Measurements from ENCODE around the gene PTER.

Gene PTER

DNA sequence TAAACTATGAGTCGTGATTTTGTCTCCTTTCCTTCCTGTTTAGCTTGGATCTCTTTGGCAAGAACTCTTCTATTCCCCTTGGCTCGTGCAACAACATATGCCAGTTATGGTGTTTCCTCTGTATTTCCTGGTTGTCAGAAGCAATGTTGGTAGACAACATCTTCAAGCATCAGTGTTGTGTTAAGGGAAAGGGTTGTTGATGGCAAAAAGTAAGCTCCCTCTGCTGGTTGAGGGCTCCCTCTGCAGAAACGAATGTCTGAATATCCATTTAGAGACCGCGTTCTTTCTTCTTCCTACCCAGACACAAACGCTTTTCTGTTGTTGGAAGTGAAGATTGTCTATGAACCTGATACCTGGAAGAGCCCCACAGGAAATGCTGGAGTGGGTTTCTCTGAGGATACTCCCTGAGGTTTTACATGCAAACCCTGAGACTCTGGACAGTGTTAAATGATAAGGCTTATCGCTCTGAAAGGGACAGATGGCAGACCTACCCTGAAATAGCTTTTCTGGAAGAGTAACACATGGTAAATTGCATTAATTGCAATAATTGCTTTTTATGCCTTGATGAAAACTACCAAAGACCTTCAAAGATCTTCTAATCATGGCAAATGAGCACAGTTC lies 108.4 kb downstream of the PTER start:
- DNase-seq, result peak; percentile 42

DNA sequence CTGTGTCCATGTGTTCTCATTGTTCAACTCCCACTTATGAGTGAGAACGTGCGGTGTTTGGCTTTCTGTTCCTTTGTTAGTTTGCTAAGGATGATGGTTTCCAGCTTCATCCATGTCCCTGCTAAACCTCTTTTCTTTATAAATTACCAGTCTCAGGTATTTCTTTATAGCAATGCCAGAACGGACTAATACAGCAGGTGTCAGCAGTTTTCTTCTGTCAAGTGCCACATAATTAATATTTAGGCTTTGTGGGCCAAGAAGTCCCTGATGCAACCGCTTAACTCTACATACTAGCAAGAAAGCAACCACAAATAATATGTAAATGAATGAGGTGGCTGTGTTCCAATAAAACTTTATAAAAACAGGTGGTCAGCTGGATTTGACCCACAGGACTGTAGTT lies 111.2 kb downstream of the PTER start:
- DNase-seq, result no peak

DNA sequence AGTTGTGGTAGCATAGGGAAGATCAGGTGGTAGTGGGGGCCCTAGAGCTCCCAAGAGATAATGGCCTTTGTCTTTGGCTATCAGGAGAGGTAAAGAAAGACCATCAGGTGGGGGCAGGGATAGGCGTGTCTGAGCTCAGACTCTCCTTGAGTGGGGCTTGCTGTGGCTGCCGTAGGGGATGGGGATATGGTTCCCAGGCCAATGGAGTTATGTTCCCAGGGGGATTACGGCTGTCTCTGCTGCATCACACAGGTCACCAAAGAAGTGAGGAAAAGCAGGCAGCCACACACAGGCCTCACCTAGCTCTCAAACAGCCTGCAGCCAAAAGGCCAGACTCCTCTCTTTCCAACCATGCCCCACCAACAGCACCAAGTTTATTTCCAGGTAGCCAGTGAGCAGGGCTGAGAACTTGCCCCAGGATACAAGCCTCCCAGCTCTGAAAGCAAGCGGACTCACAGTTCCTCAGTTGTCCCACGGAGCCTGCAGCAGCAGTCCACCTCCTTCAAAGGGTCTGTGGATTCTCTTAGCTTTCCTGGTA lies 122.5 kb downstream of the PTER start:
- DNase-seq, result no peak

DNA sequence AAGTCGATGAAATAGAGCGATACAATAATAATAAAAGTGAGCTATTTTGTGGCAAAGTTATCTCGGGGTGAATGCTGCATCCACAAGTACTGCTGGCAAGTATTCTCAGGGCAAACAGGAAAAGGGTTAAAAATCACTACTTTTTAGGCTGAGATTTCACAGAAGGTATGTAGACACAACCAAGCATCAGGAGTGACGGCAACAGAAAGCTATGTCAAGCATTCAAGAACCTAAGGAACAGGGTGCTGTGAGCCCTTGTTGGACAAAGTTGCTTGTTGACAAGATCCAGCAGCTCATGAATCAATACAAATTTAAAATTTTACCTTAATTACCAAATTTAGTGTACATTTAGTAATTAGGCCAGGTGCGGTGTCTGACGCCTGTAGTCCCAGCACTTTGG lies 126.1 kb downstream of the PTER start:
- DNase-seq, result no peak

All from NCI-H1694 treated with DMSO at 0.1 percent for 48 hours (cell line).